GM06990 (cell line): ENCODE results near the gene ROCK2.

ENCODE experiments used
- DNase-seq: peaks from one replicate; pipeline ENCODE4 v3.0.0-alpha.2; 2011; ENCODE audit not compliant: insufficient read length; ENCODE audit errors: extremely low read depth
- H3K27me3 ChIP-seq: replicated peaks from 2 replicates; pipeline ENCODE4 v1.6.0; 2011; ENCODE audit warnings: low read length; ENCODE audit not compliant: control insufficient read depth, insufficient read depth
- H3K36me3 ChIP-seq: 2 replicates; pipeline ENCODE4 v1.5.1; 2011; ENCODE audit warnings: low read length; ENCODE audit not compliant: control insufficient read depth, insufficient read depth
- H3K4me3 ChIP-seq: replicated peaks from 2 replicates; pipeline ENCODE4 v1.5.1; 2011; ENCODE audit warnings: low read depth, mild to moderate bottlenecking, control low read depth, low read length
- TF ChIP-seq, protein P1 (sequence below): IDR thresholded peaks from 2 replicates; pipeline ENCODE4 v1.5.1; 2011; ENCODE audit warnings: low read length, control low read depth, mild to moderate bottlenecking, inconsistent platforms; ENCODE audit not compliant: insufficient read depth, poor library complexity, severe bottlenecking

ROCK2 gene

DNA sequence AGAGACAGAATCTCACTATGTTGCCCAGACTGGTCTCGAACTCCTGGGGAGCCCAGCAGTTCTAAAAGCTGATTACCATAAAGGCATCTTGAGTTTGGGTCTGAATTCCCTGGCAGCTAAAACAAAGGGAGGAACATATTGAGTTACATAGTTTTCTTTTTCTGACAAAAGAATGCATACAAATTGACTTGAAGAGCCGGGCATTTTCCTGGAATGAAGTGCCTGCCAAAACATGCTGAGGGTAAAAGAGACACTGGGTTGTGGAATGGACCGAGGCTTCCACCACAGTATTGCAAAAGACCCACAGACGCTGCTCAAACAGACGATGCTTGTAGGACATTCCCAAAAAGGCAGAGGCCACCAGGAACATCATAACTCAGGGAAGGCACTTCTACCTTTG is 35.1 kb upstream of the ROCK2 start:
- Histone ChIP-seq H3K27me3 (no peaks in the 10 kb centered on the region), H3K36me3 (no peaks in the 10 kb centered on the region), H3K4me3 (no peak overlapping the region)
- TF ChIP-seq, protein P1, sequence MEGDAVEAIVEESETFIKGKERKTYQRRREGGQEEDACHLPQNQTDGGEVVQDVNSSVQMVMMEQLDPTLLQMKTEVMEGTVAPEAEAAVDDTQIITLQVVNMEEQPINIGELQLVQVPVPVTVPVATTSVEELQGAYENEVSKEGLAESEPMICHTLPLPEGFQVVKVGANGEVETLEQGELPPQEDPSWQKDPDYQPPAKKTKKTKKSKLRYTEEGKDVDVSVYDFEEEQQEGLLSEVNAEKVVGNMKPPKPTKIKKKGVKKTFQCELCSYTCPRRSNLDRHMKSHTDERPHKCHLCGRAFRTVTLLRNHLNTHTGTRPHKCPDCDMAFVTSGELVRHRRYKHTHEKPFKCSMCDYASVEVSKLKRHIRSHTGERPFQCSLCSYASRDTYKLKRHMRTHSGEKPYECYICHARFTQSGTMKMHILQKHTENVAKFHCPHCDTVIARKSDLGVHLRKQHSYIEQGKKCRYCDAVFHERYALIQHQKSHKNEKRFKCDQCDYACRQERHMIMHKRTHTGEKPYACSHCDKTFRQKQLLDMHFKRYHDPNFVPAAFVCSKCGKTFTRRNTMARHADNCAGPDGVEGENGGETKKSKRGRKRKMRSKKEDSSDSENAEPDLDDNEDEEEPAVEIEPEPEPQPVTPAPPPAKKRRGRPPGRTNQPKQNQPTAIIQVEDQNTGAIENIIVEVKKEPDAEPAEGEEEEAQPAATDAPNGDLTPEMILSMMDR: no peak
- DNase-seq: no peak

DNA sequence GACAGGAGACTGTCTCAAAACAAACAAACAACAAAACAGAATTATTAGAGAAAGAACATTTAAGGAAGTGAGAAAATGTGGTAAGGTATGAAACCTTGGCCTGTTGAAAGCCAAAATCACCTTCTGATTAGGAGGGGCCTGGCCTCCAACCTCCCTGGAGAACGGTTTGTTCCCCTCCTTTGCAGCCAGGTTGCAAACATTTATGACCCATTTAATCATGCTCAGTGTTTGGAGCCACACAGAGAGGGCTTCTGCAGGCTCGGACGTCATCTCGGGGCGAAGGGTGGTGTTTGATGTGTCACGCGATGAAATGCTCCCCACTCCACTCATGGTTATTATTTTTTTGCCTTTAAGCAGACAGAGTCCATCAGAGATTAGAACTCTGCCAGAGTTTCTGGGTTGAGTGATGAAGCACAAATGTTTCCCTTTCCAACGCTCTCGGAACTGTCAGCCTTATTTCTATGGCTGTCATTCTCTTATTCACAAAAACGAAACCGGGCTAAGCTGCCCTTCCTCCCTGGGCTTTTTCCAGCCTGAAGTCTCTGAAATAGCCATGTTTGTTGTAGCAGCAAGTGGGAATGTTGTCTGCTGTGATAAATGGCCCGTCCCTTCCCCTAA is 33.6 kb upstream of the ROCK2 start:
- TF ChIP-seq, protein P1: no peak
- H3K27me3 ChIP-seq: no peaks in the 10 kb centered on the region
- H3K4me3 ChIP-seq: peak overlapping the region; percentile 25; the same call in 1 of the 2 replicates
- H3K36me3 ChIP-seq: no peaks in the 10 kb centered on the region
- peak; percentile 73 for DNase-seq

DNA sequence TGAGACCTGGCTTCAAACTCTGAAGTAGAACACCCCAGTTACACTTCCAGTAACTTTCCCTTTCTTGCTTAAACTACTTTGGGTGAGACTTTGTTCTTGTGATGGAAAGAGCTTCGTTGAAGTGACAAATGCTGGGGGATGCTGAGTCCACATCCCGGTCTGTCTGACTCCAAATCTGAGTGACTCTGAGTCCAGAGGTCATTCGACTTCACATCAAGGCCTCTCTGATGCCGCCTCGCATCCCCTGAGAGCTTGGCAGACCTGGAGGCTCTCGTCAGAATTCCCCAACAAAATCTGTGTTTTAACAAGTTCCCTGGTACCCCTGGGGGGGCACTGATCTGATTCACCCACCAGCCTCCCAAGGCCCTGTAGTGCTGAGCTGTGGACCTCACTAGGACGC is 31.6 kb upstream of the ROCK2 start:
- DNase-seq: no peak
- Histone ChIP-seq H3K36me3 (no peaks in the 10 kb centered on the region), H3K27me3 (no peaks in the 10 kb centered on the region), H3K4me3 (no peak overlapping the region)
- TF ChIP-seq, protein P1: no peak

DNA sequence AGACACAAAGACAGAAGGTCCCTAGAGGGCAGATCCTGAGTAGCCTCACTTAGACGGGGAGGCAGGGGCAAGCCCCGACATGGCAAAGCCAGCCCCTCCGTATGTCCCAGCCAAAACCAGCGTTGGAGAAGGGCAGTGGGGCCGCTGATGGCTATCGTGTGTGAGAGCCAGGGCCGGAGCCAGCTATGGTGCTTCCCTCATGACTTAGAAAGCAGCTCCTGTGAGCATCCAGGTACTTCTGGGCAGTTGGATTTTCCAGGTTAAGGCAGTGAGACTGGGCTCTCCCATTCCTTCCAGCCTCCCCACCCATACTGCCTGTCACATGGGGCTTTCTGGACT is 31.2 kb upstream of the ROCK2 start:
- no peak for DNase-seq
- TF ChIP-seq, protein P1: no peak

DNA sequence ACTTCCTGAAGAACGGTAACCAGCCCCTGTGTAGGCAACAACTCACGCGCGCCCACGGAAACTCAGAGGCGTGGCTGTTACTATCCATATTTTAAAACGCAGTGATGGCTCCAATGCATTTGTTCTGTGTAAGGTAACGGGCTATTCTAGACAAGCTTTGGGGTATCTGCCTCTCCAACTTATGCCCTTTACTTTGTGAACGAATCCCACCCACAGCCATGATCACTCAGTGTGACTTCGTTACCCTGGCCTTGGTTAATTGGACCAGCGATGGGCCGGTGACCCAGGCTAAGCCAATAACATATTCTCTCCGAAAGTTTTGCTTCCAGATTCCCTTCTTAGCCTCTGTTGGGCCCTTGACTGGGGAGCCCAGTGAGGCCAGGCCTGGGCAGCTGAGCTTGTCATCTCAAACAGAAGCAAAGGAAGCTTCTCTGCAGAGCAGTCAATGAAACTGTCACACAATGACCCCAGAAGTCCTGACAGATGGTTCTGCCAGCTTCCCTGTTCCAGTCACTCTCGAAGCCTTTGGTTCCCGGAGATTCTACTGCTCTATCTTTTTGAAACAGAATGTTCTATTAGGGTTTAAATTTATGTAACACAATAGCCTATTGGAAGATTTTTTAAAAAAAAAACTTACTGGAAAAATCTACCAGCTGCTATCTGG is 30.7 kb upstream of the ROCK2 start:
- no peaks in the 10 kb centered on the region for H3K36me3 ChIP-seq
- TF ChIP-seq, protein P1: no peak
- H3K4me3 ChIP-seq: no peak overlapping the region
- no peaks in the 10 kb centered on the region for H3K27me3 ChIP-seq
- no peak for DNase-seq

More for the DNA sequence above, 31.2 kb upstream of the ROCK2 start:
- Histone ChIP-seq H3K36me3 (no peaks in the 10 kb centered on the region), H3K27me3 (no peaks in the 10 kb centered on the region), H3K4me3 (no peak overlapping the region)
